NT2/D1 (cell line): ENCODE measurements around the gene ANKS3.

Experiments used
- SUZ12 ChIP-seq: IDR thresholded peaks from 2 replicates; pipeline ENCODE4 v1.6.1; 2011; ENCODE audit not compliant: insufficient read length, insufficient read depth; ENCODE audit errors: extremely low read depth
- ZNF274 ChIP-seq: IDR thresholded peaks from 2 replicates; pipeline ENCODE4 v1.6.1; 2011; ENCODE audit warnings: mild to moderate bottlenecking, low read depth, low read length

DNA sequence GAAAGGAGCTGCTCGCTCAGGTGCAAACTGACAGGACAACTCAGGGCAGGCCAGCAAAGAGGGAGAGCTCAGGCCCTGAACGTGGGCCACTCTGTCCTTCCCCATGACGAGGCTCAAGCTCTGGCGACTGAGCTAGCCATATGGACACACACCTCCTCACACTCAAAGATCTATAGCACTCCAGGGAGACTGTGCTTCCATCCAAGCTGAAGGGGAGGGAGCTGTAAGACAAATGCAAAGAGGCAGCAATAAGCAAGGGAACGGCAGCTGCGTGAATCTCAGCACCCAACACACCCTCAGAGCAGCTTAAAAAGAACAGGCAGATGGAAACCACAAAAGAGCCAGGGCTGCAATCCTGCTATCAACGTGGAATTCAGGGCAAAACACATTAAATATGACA lies 27.2 kb downstream of the ANKS3 start:
- TF ChIP-seq ZNF274, result no peak
- no peak for TF ChIP-seq SUZ12
